ENCODE data around the gene BDNF.
"Not testable (repeated sequence)": the region's sequence is repeated elsewhere in the genome, so short reads cannot be mapped to it uniquely, and the experiment has no call there.

Gene BDNF

GRCh38 chr11:27700351-27701301, at the start of gene BDNF:
TSS of gene BDNF (minus strand) at chr11:27700455. CDS start at chr11:27658564, 41,891 bp downstream.
- no peak for DNase-seq

GRCh38 chr11:27740362-27741013, 40.2 kb upstream of the BDNF start:
- no peak for DNase-seq

- DNase-seq, result no peak
These were observed 35.0 kb upstream of the BDNF start for GRCh38 chr11:27735281-27735680.

GRCh38 chr11:27731803-27732202, 31.5 kb upstream of the BDNF start:
- DNase-seq, result not testable (repeated sequence)

GRCh38 chr11:27726981-27727380, 26.7 kb upstream of the BDNF start:
- DNase-seq, result no peak

GRCh38 chr11:27723687-27724086, 23.4 kb upstream of the BDNF start:
- DNase-seq, result no peak

GRCh38 chr11:27722953-27723344, 22.7 kb upstream of the BDNF start:
- DNase-seq, result no peak

- DNase-seq, result no peak
These were observed 22.1 kb upstream of the BDNF start for GRCh38 chr11:27722117-27722952.

- DNase-seq, result no peak
These were observed 21.2 kb upstream of the BDNF start for GRCh38 chr11:27721264-27722116.

GRCh38 chr11:27720277-27720830, 20.1 kb upstream of the BDNF start:
- no peak for DNase-seq

- DNase-seq, result no peak
These were observed 19.3 kb upstream of the BDNF start for GRCh38 chr11:27719546-27719925.

GRCh38 chr11:27718863-27719545, 18.7 kb upstream of the BDNF start:
- no peak for DNase-seq

GRCh38 chr11:27718346-27718862, 18.1 kb upstream of the BDNF start:
- no peak for DNase-seq

GRCh38 chr11:27717801-27718229, 17.6 kb upstream of the BDNF start:
- DNase-seq, result no peak

- no peak for DNase-seq
These were observed 17.1 kb upstream of the BDNF start for GRCh38 chr11:27717377-27717776.

- DNase-seq, result no peak
These were observed 16.6 kb upstream of the BDNF start for GRCh38 chr11:27716835-27717234.

- DNase-seq, result no peak
These were observed 16.0 kb upstream of the BDNF start for GRCh38 chr11:27716216-27716615.

- no peak for DNase-seq
These were observed 11.5 kb upstream of the BDNF start for GRCh38 chr11:27711725-27712124.

GRCh38 chr11:27710536-27710935, 10.3 kb upstream of the BDNF start:
- no peak for DNase-seq

GRCh38 chr11:27707676-27708075, 7.4 kb upstream of the BDNF start:
- DNase-seq, result no peak
